Measurements from ENCODE around the gene OSM. TPM values are rescaled to one million over a fixed set of nuclear protein-coding genes. Genes with fewer than 3 reads are reported as not detected.

The OSM gene
- total RNA-seq, 4 donors from 2014 or later, result 0.40 TPM; not detected in 3

- Histone ChIP-seq H3K27me3 (no peaks in the 10 kb centered on the region), H3K4me1 (peaks cover 63 to 75% of the 10 kb centered on the region in 2 donors), H3K4me3 (replicated peaks in 1 of 3) (no peak overlapping the region), H3K36me3 (peaks cover 29 to 38% of the 10 kb centered on the region in 2 donors), H3K27ac (peak overlapping the region in 2 of 3 donors; percentile 84 to 87), H3K9me3 (no peaks in the 10 kb centered on the region)
- intact Hi-C loops (cut with DNase I), result no loop called here
- WGBS, 2 donors, result 98% methylated on average over 9 of the region's 11 CpGs; no CpG with 5 or more reads in 1 of the 2 donors
- DNase-seq, result no peak
- TF ChIP-seq POLR2A (IDR thresholded peaks at IDR 0.05) (no peak), CTCF (IDR thresholded peaks at IDR 0.05) (no peak)
Measured at GRCh38 chr22:30294830-30295229, 28.2 kb upstream of the OSM start.

GRCh38 chr22:30294066-30294465 is 27.4 kb upstream of the OSM start:
- intact Hi-C loops (cut with DNase I), result no loop called here

GRCh38 chr22:30293026-30293425 is 26.4 kb upstream of the OSM start:
- no peak overlapping the region for H3K4me3 ChIP-seq (replicated peaks in 1 of 3)
- no peak for DNase-seq
- H3K27ac ChIP-seq, result peak overlapping the region in 2 of 3 donors; percentile 96 to 97
- 93 to 98% methylated on average over 7 of the region's 7 CpGs for WGBS, 2 donors
- intact Hi-C loops (cut with DNase I), result no loop called here
- TF ChIP-seq POLR2A (IDR thresholded peaks at IDR 0.05) (no peak), CTCF (IDR thresholded peaks at IDR 0.05) (no peak)
- H3K9me3 ChIP-seq, result no peaks in the 10 kb centered on the region
- H3K27me3 ChIP-seq, result no peaks in the 10 kb centered on the region
- peaks cover 56 to 65% of the 10 kb centered on the region in 2 donors for H3K4me1 ChIP-seq
- peaks cover 29 to 38% of the 10 kb centered on the region in 2 donors for H3K36me3 ChIP-seq

More at GRCh38 chr22:30294066-30294465, 27.4 kb upstream of the OSM start:
- peaks cover 29 to 38% of the 10 kb centered on the region in 2 donors for H3K36me3 ChIP-seq
- H3K4me3 ChIP-seq (replicated peaks in 1 of 3), result no peak overlapping the region
- H3K9me3 ChIP-seq, result no peaks in the 10 kb centered on the region
- no peaks in the 10 kb centered on the region for H3K27me3 ChIP-seq
- TF ChIP-seq POLR2A (IDR thresholded peaks at IDR 0.05) (no peak), CTCF (IDR thresholded peaks at IDR 0.05) (no peak)
- peaks cover 59 to 68% of the 10 kb centered on the region in 2 donors for H3K4me1 ChIP-seq
- 91 to 97% methylated on average over 6 to 7 of the region's 9 CpGs for WGBS, 2 donors
- H3K27ac ChIP-seq, result peak overlapping the region in 2 of 3 donors; percentile 84 to 87
- no peak for DNase-seq

- Histone ChIP-seq H3K9me3 (no peaks in the 10 kb centered on the region), H3K36me3 (peaks cover 28 to 38% of the 10 kb centered on the region in 2 donors), H3K4me1 (peaks cover 52 to 61% of the 10 kb centered on the region in 2 donors), H3K4me3 (replicated peaks in 1 of 3) (no peak overlapping the region), H3K27me3 (no peaks in the 10 kb centered on the region), H3K27ac (peak overlapping the region; percentile 96 to 97 (median 97))
- no peak for DNase-seq
- 81 to 92% methylated on average over 6 to 14 of the region's 18 CpGs for WGBS, 2 donors
- intact Hi-C loops (cut with DNase I), result no loop called here
- TF ChIP-seq POLR2A (IDR thresholded peaks at IDR 0.05), result no peak
- TF ChIP-seq CTCF (IDR thresholded peaks at IDR 0.05), result no peak
Measured at GRCh38 chr22:30292069-30292970, 25.7 kb upstream of the OSM start.

Measured in thyroid gland (tissue), 4 donors.